ENCODE measurements around the gene LINC01488.

DNA sequence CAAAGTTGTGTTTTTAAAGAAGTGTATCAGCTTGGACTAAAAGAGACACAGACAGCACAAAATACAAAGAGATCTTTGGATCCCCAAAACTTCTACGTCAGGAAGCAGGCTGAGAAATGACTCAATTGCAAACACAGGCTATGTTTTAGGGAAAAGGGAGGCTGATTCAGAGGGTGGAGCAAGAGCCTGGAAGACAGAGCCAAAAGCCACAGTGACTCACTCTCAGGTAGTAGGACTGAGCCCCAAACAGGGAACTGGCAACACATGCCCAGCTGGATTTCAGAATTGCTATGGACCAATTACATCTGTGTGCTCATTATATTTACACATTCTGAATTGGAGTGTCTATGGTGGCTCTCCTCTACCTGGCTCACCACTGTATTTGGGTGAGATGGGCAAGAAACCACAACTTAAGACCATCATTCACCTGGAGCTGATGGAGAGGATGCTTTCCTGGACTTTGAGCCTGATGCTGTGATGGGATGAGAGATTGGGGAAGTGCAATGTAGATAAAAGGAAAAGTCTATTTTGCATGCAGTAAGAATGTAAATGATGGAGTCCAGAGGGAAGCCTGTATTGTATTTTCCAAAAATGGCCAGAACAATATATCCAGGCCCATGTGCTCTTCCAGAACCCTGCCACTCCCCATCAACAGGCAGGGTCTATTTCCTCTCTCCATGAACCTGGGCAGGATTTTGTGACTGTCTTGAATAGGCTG is 20.8 kb upstream of the LINC01488 start:
- TF ChIP-seq POLR2A (IDR thresholded peaks at IDR 0.05): no peak
- TF ChIP-seq, protein P1, sequence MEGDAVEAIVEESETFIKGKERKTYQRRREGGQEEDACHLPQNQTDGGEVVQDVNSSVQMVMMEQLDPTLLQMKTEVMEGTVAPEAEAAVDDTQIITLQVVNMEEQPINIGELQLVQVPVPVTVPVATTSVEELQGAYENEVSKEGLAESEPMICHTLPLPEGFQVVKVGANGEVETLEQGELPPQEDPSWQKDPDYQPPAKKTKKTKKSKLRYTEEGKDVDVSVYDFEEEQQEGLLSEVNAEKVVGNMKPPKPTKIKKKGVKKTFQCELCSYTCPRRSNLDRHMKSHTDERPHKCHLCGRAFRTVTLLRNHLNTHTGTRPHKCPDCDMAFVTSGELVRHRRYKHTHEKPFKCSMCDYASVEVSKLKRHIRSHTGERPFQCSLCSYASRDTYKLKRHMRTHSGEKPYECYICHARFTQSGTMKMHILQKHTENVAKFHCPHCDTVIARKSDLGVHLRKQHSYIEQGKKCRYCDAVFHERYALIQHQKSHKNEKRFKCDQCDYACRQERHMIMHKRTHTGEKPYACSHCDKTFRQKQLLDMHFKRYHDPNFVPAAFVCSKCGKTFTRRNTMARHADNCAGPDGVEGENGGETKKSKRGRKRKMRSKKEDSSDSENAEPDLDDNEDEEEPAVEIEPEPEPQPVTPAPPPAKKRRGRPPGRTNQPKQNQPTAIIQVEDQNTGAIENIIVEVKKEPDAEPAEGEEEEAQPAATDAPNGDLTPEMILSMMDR (IDR thresholded peaks at IDR 0.05): no peak

All from ovary (tissue), 3 donors.